Fibroblast of villous mesenchyme (primary cell): Measurements from ENCODE around the gene SLIT1. TPM values are rescaled to one million over a fixed set of nuclear protein-coding genes. Genes with fewer than 3 reads are reported as not detected.

ENCODE experiments used
- DNase-seq: peaks from one replicate; pipeline ENCODE4 v3.0.0-alpha.2; 2010; ENCODE audit warnings: low read depth
- H3K4me3 ChIP-seq: 2 replicates; pipeline ENCODE4 v1.5.1; 2011; ENCODE audit warnings: low read depth, mild to moderate bottlenecking, low read length
- total RNA-seq: library from RNA; depleted of rRNA; stranded (reverse); fragments of >200 nt; gene quantifications from 2 replicates; pipeline ENCODE4 v1.2.3, GENCODE V29; 2012
- TF ChIP-seq, protein P1 (sequence below): IDR thresholded peaks from 2 replicates; pipeline ENCODE4 v1.5.1; 2012; ENCODE audit warnings: low read depth, mild to moderate bottlenecking, low read length; ENCODE audit not compliant: insufficient read depth

Gene SLIT1
- total RNA-seq, 1 donor = not detected

- TF ChIP-seq, protein P1, sequence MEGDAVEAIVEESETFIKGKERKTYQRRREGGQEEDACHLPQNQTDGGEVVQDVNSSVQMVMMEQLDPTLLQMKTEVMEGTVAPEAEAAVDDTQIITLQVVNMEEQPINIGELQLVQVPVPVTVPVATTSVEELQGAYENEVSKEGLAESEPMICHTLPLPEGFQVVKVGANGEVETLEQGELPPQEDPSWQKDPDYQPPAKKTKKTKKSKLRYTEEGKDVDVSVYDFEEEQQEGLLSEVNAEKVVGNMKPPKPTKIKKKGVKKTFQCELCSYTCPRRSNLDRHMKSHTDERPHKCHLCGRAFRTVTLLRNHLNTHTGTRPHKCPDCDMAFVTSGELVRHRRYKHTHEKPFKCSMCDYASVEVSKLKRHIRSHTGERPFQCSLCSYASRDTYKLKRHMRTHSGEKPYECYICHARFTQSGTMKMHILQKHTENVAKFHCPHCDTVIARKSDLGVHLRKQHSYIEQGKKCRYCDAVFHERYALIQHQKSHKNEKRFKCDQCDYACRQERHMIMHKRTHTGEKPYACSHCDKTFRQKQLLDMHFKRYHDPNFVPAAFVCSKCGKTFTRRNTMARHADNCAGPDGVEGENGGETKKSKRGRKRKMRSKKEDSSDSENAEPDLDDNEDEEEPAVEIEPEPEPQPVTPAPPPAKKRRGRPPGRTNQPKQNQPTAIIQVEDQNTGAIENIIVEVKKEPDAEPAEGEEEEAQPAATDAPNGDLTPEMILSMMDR = no peak
- DNase-seq = no peak
- no peak overlapping the region for H3K4me3 ChIP-seq
Measured at GRCh38 chr10:97139651-97140048, 46.1 kb downstream of the SLIT1 start.

DNA sequence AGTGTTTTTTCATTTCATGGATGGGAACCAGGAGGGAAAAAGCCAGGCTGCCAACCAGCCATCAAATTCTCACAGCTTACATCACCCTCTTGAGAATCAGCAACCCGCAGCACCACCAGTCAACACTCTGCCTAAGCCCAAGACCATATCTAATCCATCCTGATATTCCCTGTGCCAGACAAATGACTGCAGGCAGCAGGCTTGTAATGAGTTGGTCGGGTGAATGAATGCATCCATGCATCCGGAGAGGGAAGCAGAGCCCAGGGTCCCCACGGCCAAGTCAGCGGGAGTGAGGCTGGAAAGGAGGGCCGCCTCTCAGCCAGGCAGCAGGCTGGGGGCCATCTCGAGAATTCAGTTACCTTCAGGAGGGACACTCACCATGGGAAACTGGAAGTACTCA, 46.9 kb downstream of the SLIT1 start:
- H3K4me3 ChIP-seq = no peak overlapping the region
- DNase-seq = no peak
- TF ChIP-seq, protein P1 = no peak

- TF ChIP-seq, protein P1 = no peak
- no peak overlapping the region for H3K4me3 ChIP-seq
- DNase-seq = no peak
Measured at GRCh38 chr10:97138174-97138573, 47.6 kb downstream of the SLIT1 start.

GRCh38 chr10:97136756-97137155, 49.0 kb downstream of the SLIT1 start:
- H3K4me3 ChIP-seq = no peak overlapping the region
- no peak for DNase-seq
- TF ChIP-seq, protein P1 = no peak

- no peak for DNase-seq
- H3K4me3 ChIP-seq = no peak overlapping the region
- TF ChIP-seq, protein P1 = no peak
Measured at GRCh38 chr10:97135464-97135863, 50.3 kb downstream of the SLIT1 start.

GRCh38 chr10:97134983-97135382, 50.8 kb downstream of the SLIT1 start:
- no peak overlapping the region for H3K4me3 ChIP-seq
- TF ChIP-seq, protein P1 = no peak
- DNase-seq = no peak

GRCh38 chr10:97134110-97134509, 51.6 kb downstream of the SLIT1 start:
- TF ChIP-seq, protein P1 = no peak
- DNase-seq = no peak
- H3K4me3 ChIP-seq = no peak overlapping the region
